Keratinocyte (primary cell): ENCODE data around the gene TNFRSF4. TPM values are rescaled to one million over a fixed set of nuclear protein-coding genes. Genes with fewer than 3 reads are reported as not detected.

Experiments
- DNase-seq: peaks from one replicate; pipeline ENCODE4 v3.0.0-alpha.2; 2011; ENCODE audit warnings: low read depth, missing footprints, low spot score
- FAIRE-seq: peaks from 2 replicates; lab custom pipeline; 2011; peaks lifted over from hg19 to GRCh38; lab: Jason Lieb, UNC
- H2AFZ ChIP-seq: 2 replicates; pipeline ENCODE4 v1.6.0; 2012; ENCODE audit warnings: low read length, control low read depth, inconsistent platforms; ENCODE audit not compliant: control insufficient read depth
- H3K27ac ChIP-seq: 2 replicates; pipeline ENCODE4 v1.5.1; 2011; ENCODE audit warnings: low read length; ENCODE audit not compliant: control insufficient read depth, insufficient read depth
- H3K27me3 ChIP-seq: 3 replicates; pipeline ENCODE4 v1.6.0; 2011; ENCODE audit warnings: low read length; ENCODE audit not compliant: control insufficient read depth, insufficient read depth; ENCODE audit errors: extremely low read depth
- H3K36me3 ChIP-seq, 2 experiments: 2 replicates in 1 of 2; 3 replicates in 1 of 2; pipeline ENCODE4 v1.5.1; 2011; ENCODE audit warnings: low read length in 2 of 2, mild to moderate bottlenecking in 1 of 2; ENCODE audit not compliant: control insufficient read depth in 2 of 2, insufficient read depth in 2 of 2; ENCODE audit errors: extremely low read depth in 1 of 2
- H3K4me1 ChIP-seq: 3 replicates; pipeline ENCODE4 v1.5.1; 2011; ENCODE audit warnings: low read length; ENCODE audit not compliant: control insufficient read depth, insufficient read depth; ENCODE audit errors: extremely low read depth
- H3K4me2 ChIP-seq: 3 replicates; pipeline ENCODE4 v1.6.0; 2011; ENCODE audit warnings: low read depth, low read length; ENCODE audit not compliant: control insufficient read depth, insufficient read depth; ENCODE audit errors: extremely low read depth
- H3K4me3 ChIP-seq, 3 experiments: fragments of 200-600 bp in 1 of 3; sonication (generic) in 1 of 3; 2 replicates in 2 of 3; 3 replicates in 1 of 3; pipeline ENCODE4 v1.5.1; 2011 to 2016; ENCODE audit warnings: low read length in 3 of 3, mild to moderate bottlenecking in 3 of 3, control low read depth in 2 of 3, inconsistent platforms in 1 of 3, low read depth in 1 of 3, mixed read lengths in 1 of 3, mixed run types in 1 of 3, moderate library complexity in 1 of 3; ENCODE audit not compliant: control insufficient read depth in 2 of 3, insufficient read depth in 2 of 3; ENCODE audit errors: extremely low read depth in 1 of 3
- H3K79me2 ChIP-seq: 2 replicates; pipeline ENCODE4 v1.6.0; 2012; ENCODE audit warnings: low read length; ENCODE audit not compliant: control insufficient read depth, insufficient read depth
- H3K9ac ChIP-seq: 3 replicates; pipeline ENCODE4 v1.6.0; 2011; ENCODE audit warnings: low read length; ENCODE audit not compliant: control insufficient read depth, insufficient read depth; ENCODE audit errors: extremely low read depth
- H3K9me1 ChIP-seq: 3 replicates; pipeline ENCODE4 v1.6.0; 2011; ENCODE audit warnings: low read length; ENCODE audit not compliant: control insufficient read depth, insufficient read depth; ENCODE audit errors: extremely low read depth
- H3K9me3 ChIP-seq: 2 replicates; pipeline ENCODE4 v1.5.1; 2012; ENCODE audit warnings: low read depth, low read length; ENCODE audit not compliant: control insufficient read depth
- H4K20me1 ChIP-seq: 3 replicates; pipeline ENCODE4 v1.6.0; 2011; ENCODE audit warnings: low read length; ENCODE audit not compliant: control insufficient read depth, insufficient read depth; ENCODE audit errors: extremely low read depth
- EZH2 ChIP-seq: IDR thresholded peaks from one replicate; pipeline ENCODE4 v1.6.1; 2012; ENCODE audit warnings: inconsistent platforms, mild to moderate bottlenecking, low read length, moderate library complexity
- dilution Hi-C: fragments of 300-500 bp; cut with MboI; formaldehyde crosslinking; loops from one replicate; pipeline ENCODE4 v1.7.0; 2020; ENCODE audit warnings: low sequenced_read_pairs; ENCODE audit not compliant: extremely low pct_ligation_motif_present
- polyA plus RNA-seq, 5 experiments: library from polyadenylated mRNA; depleted of rRNA in 3 of 5; stranded (reverse) in 3 of 5; stranded (forward) in 1 of 5; unstranded in 1 of 5; fragments of >200 nt; gene quantifications; 1 replicate in 1 of 5; 2 replicates in 3 of 5; 3 replicates in 1 of 5; pipeline versions ENCODE4 v1.2.1 to v1.2.3, GENCODE V29; 2011 to 2012; ENCODE audit warnings: missing spikeins in 2 of 5, low read depth in 1 of 5, low replicate concordance in 1 of 5
- small RNA-seq, 3 experiments: library from RNA; depleted of rRNA; stranded (forward); fragments of <200 nt; gene quantifications; one replicate each; pipeline ENCODE3, GENCODE V24; 2012; ENCODE audit warnings: low read depth in 3 of 3, low replicate concordance in 1 of 3; ENCODE audit not compliant: insufficient read length in 3 of 3
- TF ChIP-seq, protein P1 (sequence below), 3 experiments: IDR thresholded peaks in 1 of 3; conservative IDR thresholded peaks in 1 of 3; optimal IDR thresholded peaks in 1 of 3; 2 replicates in 2 of 3; 3 replicates in 1 of 3; pipeline versions ENCODE3 to v1.5.1; 2011; ENCODE audit warnings: low read length in 3 of 3, mild to moderate bottlenecking in 3 of 3, moderate library complexity in 2 of 3, control low read depth in 1 of 3, inconsistent platforms in 1 of 3; ENCODE audit not compliant: insufficient read depth in 2 of 3; ENCODE audit errors: extremely low read depth in 1 of 3

The TNFRSF4 gene
- polyA plus RNA-seq, 1 donor (not counting 4 experiments of a cell fraction or from before 2014, with no cell fraction given): not detected

DNA sequence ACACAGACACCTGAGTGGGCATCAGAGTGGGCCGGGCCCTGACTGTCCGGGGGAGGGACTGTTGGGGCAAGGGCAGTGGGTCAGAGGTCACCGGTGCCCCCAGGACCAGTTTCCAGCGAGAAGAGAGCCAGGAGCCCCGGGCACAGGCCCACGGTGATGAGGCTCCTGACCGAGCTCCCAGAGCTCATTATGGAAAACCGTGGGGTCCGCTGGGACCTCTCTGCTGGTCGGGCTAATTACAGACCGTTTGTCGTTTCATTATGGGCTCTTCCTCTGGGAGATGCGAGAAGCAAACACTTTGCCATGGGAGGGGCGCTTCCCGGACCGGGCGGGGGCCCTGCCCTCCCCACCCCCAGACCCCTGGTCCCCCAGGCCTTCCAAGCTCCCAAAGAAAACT lies 52.3 kb downstream of the TNFRSF4 start:
- no peaks in the 10 kb centered on the region for H3K9me1 ChIP-seq
- dilution Hi-C loops: no loop called here
- TF ChIP-seq EZH2: no peak
- TF ChIP-seq, protein P1, sequence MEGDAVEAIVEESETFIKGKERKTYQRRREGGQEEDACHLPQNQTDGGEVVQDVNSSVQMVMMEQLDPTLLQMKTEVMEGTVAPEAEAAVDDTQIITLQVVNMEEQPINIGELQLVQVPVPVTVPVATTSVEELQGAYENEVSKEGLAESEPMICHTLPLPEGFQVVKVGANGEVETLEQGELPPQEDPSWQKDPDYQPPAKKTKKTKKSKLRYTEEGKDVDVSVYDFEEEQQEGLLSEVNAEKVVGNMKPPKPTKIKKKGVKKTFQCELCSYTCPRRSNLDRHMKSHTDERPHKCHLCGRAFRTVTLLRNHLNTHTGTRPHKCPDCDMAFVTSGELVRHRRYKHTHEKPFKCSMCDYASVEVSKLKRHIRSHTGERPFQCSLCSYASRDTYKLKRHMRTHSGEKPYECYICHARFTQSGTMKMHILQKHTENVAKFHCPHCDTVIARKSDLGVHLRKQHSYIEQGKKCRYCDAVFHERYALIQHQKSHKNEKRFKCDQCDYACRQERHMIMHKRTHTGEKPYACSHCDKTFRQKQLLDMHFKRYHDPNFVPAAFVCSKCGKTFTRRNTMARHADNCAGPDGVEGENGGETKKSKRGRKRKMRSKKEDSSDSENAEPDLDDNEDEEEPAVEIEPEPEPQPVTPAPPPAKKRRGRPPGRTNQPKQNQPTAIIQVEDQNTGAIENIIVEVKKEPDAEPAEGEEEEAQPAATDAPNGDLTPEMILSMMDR (optimal IDR thresholded peaks at IDR 0.05 in 1 of 3, IDR thresholded peaks at IDR 0.05 in 1 of 3, conservative IDR thresholded peaks at IDR 0.05 in 1 of 3; ENCODE audit: extremely low read depth in 1 of 3, insufficient read depth in 2 of 3, low read length in 3 of 3): no peak
- H3K4me3 ChIP-seq: no peak overlapping the region
- no peak overlapping the region for H3K4me2 ChIP-seq
- H3K79me2 ChIP-seq: peaks cover 35% of the 10 kb centered on the region
- no peak overlapping the region for H3K9ac ChIP-seq
- H3K36me3 ChIP-seq: no peaks in the 10 kb centered on the region
- DNase-seq (no peak), FAIRE-seq (no peak)
- no peak overlapping the region for H3K27ac ChIP-seq
- H3K4me1 ChIP-seq: peaks cover 23% of the 10 kb centered on the region
- H2AFZ ChIP-seq: no peak overlapping the region
- H3K27me3 ChIP-seq: no peaks in the 10 kb centered on the region
- H3K9me3 ChIP-seq: no peaks in the 10 kb centered on the region
- H4K20me1 ChIP-seq: peaks cover 4% of the 10 kb centered on the region

Small RNA genes lying within 50 kb of the gene (small RNA-seq; reads per million reads assigned to genes)
- gene MIR200A (82.8 to 8,534 (median 5,893) reads per million in 3 experiments), gene MIR200B (91.7 to 1,880 (median 1,232) reads per million in 3 experiments), gene MIR429 (36.6 to 3,675 (median 1,461) reads per million in 3 experiments)

Other genes with a start within 250 kb of the TNFRSF4 start
- gene PLEKHN1, start 247.7 kb downstream of the TNFRSF4 start, polyA plus RNA-seq: 2.5 to 4.9 TPM (median 3.8 TPM) in 3 replicates
- not detected in 3 replicates for gene PERM1, start 232.1 kb downstream of the TNFRSF4 start, polyA plus RNA-seq
- gene HES4, start 214.1 kb downstream of the TNFRSF4 start, polyA plus RNA-seq: 3.0 to 14.7 TPM (median 3.1 TPM) in 3 replicates
- gene ISG15, start 200.7 kb downstream of the TNFRSF4 start, polyA plus RNA-seq: 222 to 711 TPM (median 246 TPM) in 3 replicates
- gene AGRN, start 194.0 kb downstream of the TNFRSF4 start, polyA plus RNA-seq: 72.4 to 128 TPM (median 115 TPM) in 3 replicates
- 0.22 to 0.45 TPM (median 0.32 TPM) in 3 replicates for gene RNF223, start 139.8 kb downstream of the TNFRSF4 start, polyA plus RNA-seq
- gene C1orf159, start 98.1 kb downstream of the TNFRSF4 start, polyA plus RNA-seq: 6.1 to 8.8 TPM (median 8.0 TPM) in 3 replicates
- not detected in 3 replicates for gene TTLL10, start 40.3 kb downstream of the TNFRSF4 start, polyA plus RNA-seq
- gene TNFRSF18, start 7.6 kb downstream of the TNFRSF4 start, polyA plus RNA-seq: 0.09 to 0.63 TPM (median 0.21 TPM) in 3 replicates
- 63.5 to 103 TPM (median 66.3 TPM) in 3 replicates for gene SDF4, start 17.8 kb upstream of the TNFRSF4 start, polyA plus RNA-seq
- 6.8 to 9.5 TPM (median 7.8 TPM) in 3 replicates for gene B3GALT6, start 18.1 kb upstream of the TNFRSF4 start, polyA plus RNA-seq
- gene C1QTNF12, start 32.6 kb upstream of the TNFRSF4 start, polyA plus RNA-seq: 0.15 to 0.46 TPM (median 0.18 TPM) in 3 replicates
- gene UBE2J2, start 59.7 kb upstream of the TNFRSF4 start, polyA plus RNA-seq: 18.2 to 37.3 TPM (median 27.0 TPM) in 3 replicates
- gene SCNN1D, start 66.3 kb upstream of the TNFRSF4 start, polyA plus RNA-seq: 0.08 to 0.32 TPM (median 0.16 TPM) in 3 replicates
- 13.4 to 45.8 TPM (median 17.4 TPM) in 3 replicates for gene ACAP3, start 93.8 kb upstream of the TNFRSF4 start, polyA plus RNA-seq
- 11.4 to 20.5 TPM (median 14.9 TPM) in 3 replicates for gene PUSL1, start 94.4 kb upstream of the TNFRSF4 start, polyA plus RNA-seq
- 70.4 to 89.8 TPM (median 76.9 TPM) in 3 replicates for gene INTS11, start 110.5 kb upstream of the TNFRSF4 start, polyA plus RNA-seq
- gene CPTP, start 110.6 kb upstream of the TNFRSF4 start, polyA plus RNA-seq: 5.8 to 14.0 TPM (median 11.8 TPM) in 3 replicates
- gene TAS1R3, start 117.1 kb upstream of the TNFRSF4 start, polyA plus RNA-seq: 0.01 to 0.08 TPM (median 0.04 TPM) in 3 replicates
- gene DVL1, start 135.3 kb upstream of the TNFRSF4 start, polyA plus RNA-seq: 28.1 to 68.6 TPM (median 31.6 TPM) in 3 replicates
- gene MXRA8, start 144.4 kb upstream of the TNFRSF4 start, polyA plus RNA-seq: 0.05 to 0.14 TPM in 2 of 3 replicates, not detected in the other
- 75.8 to 86.9 TPM (median 83.2 TPM) in 3 replicates for gene AURKAIP1, start 161.1 kb upstream of the TNFRSF4 start, polyA plus RNA-seq
- 97.0 to 171 TPM (median 140 TPM) in 3 replicates for gene CCNL2, start 185.2 kb upstream of the TNFRSF4 start, polyA plus RNA-seq
- 94.3 to 169 TPM (median 133 TPM) in 3 replicates for gene MRPL20, start 193.1 kb upstream of the TNFRSF4 start, polyA plus RNA-seq
- 4.6 to 6.5 TPM (median 5.1 TPM) in 3 replicates for gene ANKRD65, start 207.1 kb upstream of the TNFRSF4 start, polyA plus RNA-seq
- gene VWA1, start 221.5 kb upstream of the TNFRSF4 start, polyA plus RNA-seq: 5.0 to 6.7 TPM (median 6.5 TPM) in 3 replicates
- gene ATAD3C, start 235.5 kb upstream of the TNFRSF4 start, polyA plus RNA-seq: 0.39 to 0.72 TPM (median 0.45 TPM) in 3 replicates